ENCODE measurements around the gene HERPUD1.
"Not testable (repeated sequence)": the region's sequence is repeated elsewhere in the genome, so short reads cannot be mapped to it uniquely, and the experiment has no call there.

The HERPUD1 gene

GRCh38 chr16:56934599-56935145, 2.7 kb downstream of the HERPUD1 start:
- not testable (repeated sequence) for DNase-seq (ENCODE audit: low spot score)

GRCh38 chr16:56935201-56935600, 3.3 kb downstream of the HERPUD1 start:
- DNase-seq (ENCODE audit: low spot score): no peak

GRCh38 chr16:56936491-56936890, 4.5 kb downstream of the HERPUD1 start:
- DNase-seq (ENCODE audit: low spot score): no peak

GRCh38 chr16:56936950-56937349, 5.0 kb downstream of the HERPUD1 start:
- DNase-seq (ENCODE audit: low spot score): no peak

GRCh38 chr16:56938664-56939513, 6.9 kb downstream of the HERPUD1 start:
- no peak for DNase-seq (ENCODE audit: low spot score)

- no peak for DNase-seq (ENCODE audit: low spot score)
Measured at GRCh38 chr16:56939801-56940200, 7.9 kb downstream of the HERPUD1 start.

- DNase-seq (ENCODE audit: low spot score): no peak
Measured at GRCh38 chr16:56941092-56941491, 9.2 kb downstream of the HERPUD1 start.

- DNase-seq (ENCODE audit: low spot score): no peak
Measured at GRCh38 chr16:56941856-56942331, 10.0 kb downstream of the HERPUD1 start.

GRCh38 chr16:56943761-56944375, 11.9 kb downstream of the HERPUD1 start:
- no peak for DNase-seq (ENCODE audit: low spot score)

GRCh38 chr16:56944954-56945839, 13.3 kb downstream of the HERPUD1 start:
- no peak for DNase-seq (ENCODE audit: low spot score)

GRCh38 chr16:56945847-56946527, 14.0 kb downstream of the HERPUD1 start:
- DNase-seq (ENCODE audit: low spot score): no peak

GRCh38 chr16:56946767-56947603, 15.0 kb downstream of the HERPUD1 start:
- no peak for DNase-seq (ENCODE audit: low spot score)

- DNase-seq (ENCODE audit: low spot score): no peak
Measured at GRCh38 chr16:56947604-56947995, 15.7 kb downstream of the HERPUD1 start.

- no peak for DNase-seq (ENCODE audit: low spot score)
Measured at GRCh38 chr16:56948234-56948633, 16.3 kb downstream of the HERPUD1 start.

GRCh38 chr16:56950051-56950450, 18.1 kb downstream of the HERPUD1 start:
- no peak for DNase-seq (ENCODE audit: low spot score)

GRCh38 chr16:56950455-56950854, 18.5 kb downstream of the HERPUD1 start:
- no peak for DNase-seq (ENCODE audit: low spot score)

- peak; percentile 77 for DNase-seq (ENCODE audit: low spot score)
Measured at GRCh38 chr16:56950881-56951771, 19.2 kb downstream of the HERPUD1 start.

- no peak for DNase-seq (ENCODE audit: low spot score)
Measured at GRCh38 chr16:56953006-56953405, 21.1 kb downstream of the HERPUD1 start.

- no peak for DNase-seq (ENCODE audit: low spot score)
Measured at GRCh38 chr16:56956076-56956475, 24.1 kb downstream of the HERPUD1 start.

- DNase-seq (ENCODE audit: low spot score): no peak
Measured at GRCh38 chr16:56956756-56957155, 24.8 kb downstream of the HERPUD1 start.

Data from D341Med (cell line).